Tibial nerve (tissue), 3 donors: ENCODE results near the gene MGLL.

ENCODE experiments used
- EP300 ChIP-seq, 2 donors: sonication (generic); formaldehyde crosslinking; IDR thresholded peaks; one replicate each; pipeline ENCODE4 v1.6.1; 2017; ENCODE audit warnings: antibody characterized with exemption in 2 of 2, mild to moderate bottlenecking in 1 of 2
- POLR2A ChIP-seq, 2 donors: fragments of 450-650 bp; IDR thresholded peaks; one replicate each; pipeline ENCODE4 v1.6.1; 2017; ENCODE audit warnings: antibody characterized with exemption in 2 of 2, mild to moderate bottlenecking in 2 of 2, moderate library complexity in 2 of 2

GRCh38 chr3:127742580-127742979 is 79.7 kb downstream of the MGLL start:
- TF ChIP-seq POLR2A (IDR thresholded peaks at IDR 0.05) (no peak), EP300 (IDR thresholded peaks at IDR 0.05) (no peak)
